Mesothelial cell of epicardium (in vitro differentiated cells): ENCODE data around the gene MID1. TPM values are rescaled to one million over a fixed set of nuclear protein-coding genes. Genes with fewer than 3 reads are reported as not detected.

ENCODE experiments used
- DNase-seq, 2 experiments: peaks; one replicate each; pipeline ENCODE4 v3.0.0; 2021; ENCODE audit warnings: low spot score in 2 of 2; ENCODE audit not compliant: unreplicated experiment in 2 of 2
- H3K27ac Mint-ChIP-seq: 2 replicates; pipeline ENCODE4 v1.8.0; 2021; ENCODE audit warnings: mixed read lengths
- H3K27me3 Mint-ChIP-seq: 2 replicates; pipeline ENCODE4 v1.8.0; 2021; ENCODE audit warnings: low read depth, mixed read lengths
- H3K36me3 Mint-ChIP-seq: 2 replicates; pipeline ENCODE4 v1.8.0; 2021; ENCODE audit warnings: mixed read lengths
- H3K4me1 Mint-ChIP-seq: 2 replicates; pipeline ENCODE4 v1.8.0; 2021; ENCODE audit warnings: mixed read lengths
- H3K4me3 Mint-ChIP-seq: 2 replicates; pipeline ENCODE4 v1.8.0; 2021; ENCODE audit warnings: mild to moderate bottlenecking, moderate library complexity, mixed read lengths
- H3K9me3 Mint-ChIP-seq: 2 replicates; pipeline ENCODE4 v1.8.0; 2021; ENCODE audit warnings: mixed read lengths
- CTCF ChIP-seq: fragments of 200-600 bp; sonication (generic); IDR thresholded peaks from one replicate; pipeline ENCODE4 v1.5.0; 2021; ENCODE audit warnings: antibody characterized with exemption; ENCODE audit not compliant: unreplicated experiment
- total RNA-seq: library from RNA; stranded (reverse); gene quantifications from 3 replicates; pipeline ENCODE4 v1.2.1, GENCODE V29; 2021

Gene MID1
- total RNA-seq, 1 donor from 2014 or later, result 48.3 TPM

- no peak for DNase-seq
- Mint-ChIP-seq H3K4me3 (no peak overlapping the region), H3K9me3 (peaks cover 8% of the 10 kb centered on the region), H3K4me1 (peaks cover 14% of the 10 kb centered on the region), H3K27ac (no peak overlapping the region), H3K36me3 (peaks cover 5% of the 10 kb centered on the region), H3K27me3 (no peaks in the 10 kb centered on the region)
- no peak for TF ChIP-seq CTCF
Measured at GRCh38 chrX:10512258-10512657, 108.1 kb downstream of the MID1 start.

- H3K4me3 Mint-ChIP-seq, result no peak overlapping the region
- H3K4me1 Mint-ChIP-seq, result peaks cover 14% of the 10 kb centered on the region
- no peak for DNase-seq
- no peak overlapping the region for H3K27ac Mint-ChIP-seq
- H3K9me3 Mint-ChIP-seq, result peaks cover 17% of the 10 kb centered on the region
- no peaks in the 10 kb centered on the region for H3K27me3 Mint-ChIP-seq
- H3K36me3 Mint-ChIP-seq, result peaks cover 7% of the 10 kb centered on the region
- TF ChIP-seq CTCF, result no peak
Measured at GRCh38 chrX:10509397-10509796, 111.0 kb downstream of the MID1 start.

DNA sequence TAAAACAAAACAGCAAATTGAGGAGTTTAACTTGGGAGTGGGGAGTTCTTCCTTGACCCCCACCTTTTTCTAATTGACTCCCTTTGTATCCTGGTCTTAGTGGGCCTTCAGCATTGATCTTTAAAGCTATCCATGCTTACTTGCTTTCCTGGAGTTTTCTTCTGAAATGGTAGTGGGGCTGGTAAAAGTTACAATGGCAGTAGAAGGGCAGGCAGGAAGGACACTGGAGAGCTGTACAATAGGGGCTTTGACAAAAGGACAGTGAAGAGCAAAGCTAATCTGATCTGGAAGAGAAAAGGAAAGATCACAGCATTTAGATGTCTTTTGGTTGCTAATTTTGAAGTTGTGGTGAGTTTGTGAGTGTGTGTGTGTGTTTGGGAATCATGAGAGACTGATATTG is 111.5 kb downstream of the MID1 start:
- H3K4me1 Mint-ChIP-seq, result peaks cover 14% of the 10 kb centered on the region

GRCh38 chrX:10507876-10508275 is 112.5 kb downstream of the MID1 start:
- peak overlapping the region; percentile 19 for H3K27ac Mint-ChIP-seq
- H3K4me1 Mint-ChIP-seq, result peaks cover 14% of the 10 kb centered on the region

More for the DNA sequence above, 111.5 kb downstream of the MID1 start:
- DNase-seq, result no peak
- Mint-ChIP-seq H3K36me3 (peaks cover 7% of the 10 kb centered on the region), H3K9me3 (peaks cover 18% of the 10 kb centered on the region), H3K27me3 (no peaks in the 10 kb centered on the region), H3K4me3 (no peak overlapping the region), H3K27ac (no peak overlapping the region)
- TF ChIP-seq CTCF, result no peak

GRCh38 chrX:10507181-10507580 is 113.2 kb downstream of the MID1 start:
- H3K4me1 Mint-ChIP-seq, result peaks cover 10% of the 10 kb centered on the region
- no peak for TF ChIP-seq CTCF
- H3K4me3 Mint-ChIP-seq, result no peak overlapping the region
- no peak for DNase-seq
- H3K9me3 Mint-ChIP-seq, result peaks cover 17% of the 10 kb centered on the region
- H3K36me3 Mint-ChIP-seq, result peaks cover 7% of the 10 kb centered on the region
- no peak overlapping the region for H3K27ac Mint-ChIP-seq
- no peaks in the 10 kb centered on the region for H3K27me3 Mint-ChIP-seq

More at GRCh38 chrX:10507876-10508275, 112.5 kb downstream of the MID1 start:
- no peaks in the 10 kb centered on the region for H3K27me3 Mint-ChIP-seq
- H3K4me3 Mint-ChIP-seq, result no peak overlapping the region
- peaks cover 22% of the 10 kb centered on the region for H3K9me3 Mint-ChIP-seq
- H3K36me3 Mint-ChIP-seq, result peaks cover 7% of the 10 kb centered on the region
- no peak for DNase-seq
- no peak for TF ChIP-seq CTCF

- H3K36me3 Mint-ChIP-seq, result peaks cover 7% of the 10 kb centered on the region
- H3K27me3 Mint-ChIP-seq, result no peaks in the 10 kb centered on the region
- peaks cover 7% of the 10 kb centered on the region for H3K4me1 Mint-ChIP-seq
- DNase-seq, result no peak
- TF ChIP-seq CTCF, result no peak
- H3K9me3 Mint-ChIP-seq, result peaks cover 17% of the 10 kb centered on the region
- no peak overlapping the region for H3K4me3 Mint-ChIP-seq
- H3K27ac Mint-ChIP-seq, result no peak overlapping the region
Measured at GRCh38 chrX:10506781-10507180, 113.6 kb downstream of the MID1 start.
